CD4-positive, CD25-positive, alpha-beta regulatory T cell (primary cell): ENCODE results near the gene TRIM63. TPM values are rescaled to one million over a fixed set of nuclear protein-coding genes. Genes with fewer than 3 reads are reported as not detected.
A peak's percentile ranks its signal among the peaks of the same experiment; 100 is the strongest.

Experiments
- ATAC-seq, 2 donors: fragments of 150-1000 bp; cut with Tn5 transposase; one replicate each; pipeline ENCODE4 v1.10.0; 2021; ENCODE audit warnings: low read depth in 2 of 2, moderate number of reproducible peaks in 2 of 2, moderate library complexity in 1 of 2
- DNase-seq, 3 donors: peaks; one replicate each; pipeline versions ENCODE4 v3.0.0 to v3.0.0-alpha.2; 2012 to 2022; ENCODE audit warnings: mixed read lengths in 1 of 3
- H3K27ac ChIP-seq: one replicate; pipeline ENCODE4 v1.7.0; 2013; ENCODE audit warnings: mild to moderate bottlenecking, low read length; ENCODE audit not compliant: insufficient read depth, poor library complexity, severe bottlenecking
- H3K27me3 ChIP-seq: one replicate; pipeline ENCODE4 v1.7.0; 2013; ENCODE audit warnings: low read length; ENCODE audit not compliant: control insufficient read depth, insufficient read depth
- H3K36me3 ChIP-seq: one replicate; pipeline ENCODE4 v1.7.0; 2013; ENCODE audit warnings: mild to moderate bottlenecking, low read length, moderate library complexity; ENCODE audit not compliant: control insufficient read depth, insufficient read depth
- H3K4me1 ChIP-seq: 2 replicates; pipeline ENCODE4 v1.7.0; 2013; ENCODE audit warnings: mild to moderate bottlenecking, low read length; ENCODE audit not compliant: insufficient read depth, control insufficient read depth, poor library complexity, severe bottlenecking
- H3K4me3 ChIP-seq: one replicate; pipeline ENCODE4 v1.7.0; 2013; ENCODE audit warnings: low read depth, mild to moderate bottlenecking, low read length, moderate library complexity
- H3K9me3 ChIP-seq, 2 experiments: 1 replicate in 1 of 2; 2 replicates in 1 of 2; pipeline ENCODE4 v1.7.0; 2013; ENCODE audit warnings: low read length in 2 of 2, mild to moderate bottlenecking in 1 of 2, moderate library complexity in 1 of 2; ENCODE audit not compliant: control insufficient read depth in 2 of 2
- H3K27ac Mint-ChIP-seq, 3 donors: one replicate each; pipeline ENCODE4 v1.8.0; 2020 to 2022; ENCODE audit warnings: mild to moderate bottlenecking in 3 of 3, mixed read lengths in 3 of 3, moderate library complexity in 2 of 3
- H3K27me3 Mint-ChIP-seq: one replicate; pipeline ENCODE4 v1.8.0; 2022; ENCODE audit warnings: mild to moderate bottlenecking, mixed read lengths
- H3K36me3 Mint-ChIP-seq: one replicate; pipeline ENCODE4 v1.8.0; 2020; ENCODE audit warnings: mixed read lengths
- H3K4me1 Mint-ChIP-seq, 4 donors: one replicate each; pipeline ENCODE4 v1.8.0; 2020 to 2022; ENCODE audit warnings: mixed read lengths in 4 of 4, mild to moderate bottlenecking in 1 of 4
- H3K4me3 Mint-ChIP-seq, 4 donors: one replicate each; pipeline ENCODE4 v1.8.0; 2020 to 2022; ENCODE audit warnings: mild to moderate bottlenecking in 4 of 4, mixed read lengths in 4 of 4, moderate library complexity in 3 of 4
- H3K9me3 Mint-ChIP-seq, 7 donors: one replicate each; pipeline ENCODE4 v1.8.0; 2020 to 2022; ENCODE audit warnings: mixed read lengths in 7 of 7, mild to moderate bottlenecking in 3 of 7, moderate library complexity in 2 of 7
- polyA plus RNA-seq, 4 donors: library from polyadenylated mRNA; unstranded; fragments of 300-500 nt; fragmentation: Illumina TruSeq; gene quantifications; one replicate each; pipeline ENCODE4 v1.2.3, GENCODE V29; 2021
- total RNA-seq: library from RNA; stranded (reverse); gene quantifications from one replicate; pipeline ENCODE4 v1.2.3, GENCODE V29; 2022

TRIM63 gene
- total and polyA plus RNA-seq, 5 donors from 2014 or later = not detected

- no peak overlapping the region for H3K4me3 Mint-ChIP-seq
- Histone ChIP-seq H3K4me1 (no peaks in the 10 kb centered on the region), H3K4me3 (no peak overlapping the region), H3K27ac (no peak overlapping the region), H3K9me3 (no peaks in the 10 kb centered on the region), H3K27me3 (peaks cover 9% of the 10 kb centered on the region), H3K36me3 (no peaks in the 10 kb centered on the region)
- H3K9me3 Mint-ChIP-seq = peaks cover 0 to 2% (median 0%) of the 10 kb centered on the region in 7 donors
- H3K36me3 Mint-ChIP-seq = no peaks in the 10 kb centered on the region
- H3K27me3 Mint-ChIP-seq = peaks cover 18% of the 10 kb centered on the region
- H3K4me1 Mint-ChIP-seq = peaks cover 0 to 5% (median 0%) of the 10 kb centered on the region in 4 donors
- ATAC-seq (no peak), DNase-seq (peak in 1 of 3 donors; percentile 10)
- no peak overlapping the region for H3K27ac Mint-ChIP-seq
Observed at GRCh38 chr1:26075421-26076144, 8.2 kb upstream of the TRIM63 start.

DNA sequence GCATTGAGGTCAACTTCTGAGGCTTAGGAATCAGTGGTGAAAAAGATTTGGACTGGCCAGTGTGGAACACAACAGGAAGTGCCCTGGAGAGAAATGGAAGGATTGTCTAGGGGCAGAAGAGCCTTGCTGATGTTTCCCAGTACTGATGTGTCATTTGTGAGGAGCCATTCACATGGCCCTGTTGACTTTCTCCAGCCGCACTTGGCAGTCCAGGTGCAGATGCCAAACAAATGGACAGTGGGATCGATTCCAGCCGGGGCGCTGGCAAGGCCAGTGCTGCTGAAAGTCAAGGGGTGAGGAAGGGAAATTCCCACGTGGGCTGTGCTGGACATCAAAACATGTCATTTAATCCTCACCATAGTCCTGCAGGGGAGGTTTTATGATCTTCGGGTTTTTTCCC, 4.9 kb upstream of the TRIM63 start:
- no peaks in the 10 kb centered on the region for H3K36me3 Mint-ChIP-seq
- DNase-seq (no peak), ATAC-seq (no peak)
- peaks cover 10% of the 10 kb centered on the region for H3K27me3 ChIP-seq
- H3K9me3 Mint-ChIP-seq = peaks cover 0 to 2% (median 0%) of the 10 kb centered on the region in 7 donors
- no peak overlapping the region for H3K4me3 ChIP-seq
- H3K27ac Mint-ChIP-seq = peak overlapping the region in 1 of 3 donors; percentile 23
- peaks cover 23% of the 10 kb centered on the region for H3K27me3 Mint-ChIP-seq
- no peaks in the 10 kb centered on the region for H3K9me3 ChIP-seq
- H3K36me3 ChIP-seq = no peaks in the 10 kb centered on the region
- no peaks in the 10 kb centered on the region for H3K4me1 ChIP-seq
- no peak overlapping the region for H3K4me3 Mint-ChIP-seq
- no peak overlapping the region for H3K27ac ChIP-seq
- peaks cover 0 to 5% (median 0%) of the 10 kb centered on the region in 4 donors for H3K4me1 Mint-ChIP-seq

DNA sequence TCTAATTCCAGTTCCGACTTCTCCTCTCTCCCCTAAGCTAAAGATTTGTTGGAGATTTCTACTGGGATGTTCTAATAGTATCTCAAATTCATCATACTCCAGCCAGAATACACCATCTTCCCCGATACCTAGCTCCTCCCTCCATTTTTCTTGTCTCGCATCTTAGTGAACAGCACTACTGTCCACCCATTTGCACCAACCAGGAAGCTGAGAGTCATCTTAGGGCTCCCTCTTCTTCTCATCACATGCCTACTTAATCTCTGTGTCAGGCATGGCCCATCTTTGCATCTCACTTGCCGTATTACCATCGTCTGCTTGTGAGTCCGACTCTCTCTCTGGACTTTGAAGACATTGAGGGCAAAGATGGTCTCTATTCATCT, 3.5 kb upstream of the TRIM63 start:
- Histone ChIP-seq H3K4me3 (no peak overlapping the region), H3K27ac (no peak overlapping the region), H3K27me3 (peaks cover 12% of the 10 kb centered on the region), H3K36me3 (no peaks in the 10 kb centered on the region), H3K4me1 (no peaks in the 10 kb centered on the region), H3K9me3 (no peaks in the 10 kb centered on the region)
- H3K36me3 Mint-ChIP-seq = no peaks in the 10 kb centered on the region
- peaks cover 28% of the 10 kb centered on the region for H3K27me3 Mint-ChIP-seq
- peaks cover 0 to 5% (median 0%) of the 10 kb centered on the region in 4 donors for H3K4me1 Mint-ChIP-seq
- H3K27ac Mint-ChIP-seq = no peak overlapping the region
- no peak overlapping the region for H3K4me3 Mint-ChIP-seq
- no peaks in the 10 kb centered on the region for H3K9me3 Mint-ChIP-seq
- DNase-seq = no peak
- ATAC-seq = no peak

- ATAC-seq = no peak
Observed at GRCh38 chr1:26070296-26070962, 3.0 kb upstream of the TRIM63 start.

DNA sequence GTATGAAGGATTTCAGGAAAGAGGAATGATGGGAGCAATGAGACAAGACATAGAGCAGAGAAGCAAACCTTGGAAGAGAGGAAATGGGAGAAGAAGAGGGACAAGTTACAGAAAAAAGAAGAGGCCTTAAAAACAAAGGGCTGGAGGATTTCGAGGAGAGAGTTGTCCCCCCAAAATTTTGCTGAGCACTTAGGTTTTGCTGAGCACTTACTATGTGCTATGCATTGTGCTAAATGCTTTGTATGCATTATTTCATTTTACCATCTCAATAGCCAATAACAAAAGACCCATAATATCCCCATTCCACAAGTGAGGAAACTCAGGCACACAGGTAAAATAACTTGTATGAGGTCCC, 2.5 kb upstream of the TRIM63 start:
- ATAC-seq = no peak
- no peaks in the 10 kb centered on the region for H3K4me1 Mint-ChIP-seq

More at GRCh38 chr1:26070296-26070962, 3.0 kb upstream of the TRIM63 start:
- Histone ChIP-seq H3K36me3 (no peaks in the 10 kb centered on the region), H3K27ac (no peak overlapping the region), H3K4me1 (no peaks in the 10 kb centered on the region), H3K9me3 (no peaks in the 10 kb centered on the region), H3K4me3 (no peak overlapping the region), H3K27me3 (peaks cover 12% of the 10 kb centered on the region)
- Mint-ChIP-seq H3K27me3 (peaks cover 28% of the 10 kb centered on the region), H3K9me3 (no peaks in the 10 kb centered on the region), H3K4me3 (no peak overlapping the region), H3K4me1 (peaks cover 0 to under 1% (median 0%) of the 10 kb centered on the region in 4 donors), H3K27ac (no peak overlapping the region), H3K36me3 (no peaks in the 10 kb centered on the region)
- no peak for DNase-seq

DNA sequence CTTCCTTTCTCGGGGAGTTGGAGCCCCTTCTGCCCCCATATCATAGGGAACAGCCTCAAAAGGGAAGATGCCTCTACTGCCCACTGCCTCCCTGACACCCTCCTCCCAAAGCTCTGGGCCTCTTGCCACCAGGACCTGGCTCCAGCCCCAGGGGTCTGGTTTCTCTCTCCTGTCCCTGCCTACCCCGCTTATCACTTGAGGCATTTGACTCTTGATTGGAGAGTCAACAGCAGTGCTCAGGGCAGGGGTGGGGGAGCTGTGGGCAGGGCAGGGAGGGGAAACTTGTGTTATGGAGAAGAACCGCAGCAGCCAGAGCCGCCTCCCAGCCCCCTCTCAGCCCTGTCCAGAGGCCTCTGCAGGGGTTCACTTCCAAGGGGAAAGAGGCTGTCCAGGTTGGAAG, 573 bp downstream of the TRIM63 start:
- no peaks in the 10 kb centered on the region for H3K36me3 ChIP-seq
- ATAC-seq = no peak
- no peak overlapping the region for H3K4me3 Mint-ChIP-seq
- H3K9me3 Mint-ChIP-seq = no peaks in the 10 kb centered on the region
- peaks cover 31% of the 10 kb centered on the region for H3K27me3 Mint-ChIP-seq
- DNase-seq = no peak
- H3K27ac Mint-ChIP-seq = no peak overlapping the region
- H3K27ac ChIP-seq = no peak overlapping the region
- no peaks in the 10 kb centered on the region for H3K9me3 ChIP-seq
- peaks cover 6% of the 10 kb centered on the region for H3K27me3 ChIP-seq
- no peaks in the 10 kb centered on the region for H3K4me1 Mint-ChIP-seq
- H3K4me1 ChIP-seq = no peaks in the 10 kb centered on the region
- H3K36me3 Mint-ChIP-seq = no peaks in the 10 kb centered on the region
- no peak overlapping the region for H3K4me3 ChIP-seq

More for the DNA sequence above, 2.5 kb upstream of the TRIM63 start:
- no peak overlapping the region for H3K27ac Mint-ChIP-seq
- H3K27me3 ChIP-seq = peaks cover 12% of the 10 kb centered on the region
- no peaks in the 10 kb centered on the region for H3K4me1 ChIP-seq
- H3K27ac ChIP-seq = no peak overlapping the region
- no peaks in the 10 kb centered on the region for H3K36me3 Mint-ChIP-seq
- no peak overlapping the region for H3K4me3 ChIP-seq
- H3K9me3 Mint-ChIP-seq = no peaks in the 10 kb centered on the region
- peaks cover 28% of the 10 kb centered on the region for H3K27me3 Mint-ChIP-seq
- no peaks in the 10 kb centered on the region for H3K9me3 ChIP-seq
- H3K36me3 ChIP-seq = no peaks in the 10 kb centered on the region
- DNase-seq = no peak
- H3K4me3 Mint-ChIP-seq = no peak overlapping the region

DNA sequence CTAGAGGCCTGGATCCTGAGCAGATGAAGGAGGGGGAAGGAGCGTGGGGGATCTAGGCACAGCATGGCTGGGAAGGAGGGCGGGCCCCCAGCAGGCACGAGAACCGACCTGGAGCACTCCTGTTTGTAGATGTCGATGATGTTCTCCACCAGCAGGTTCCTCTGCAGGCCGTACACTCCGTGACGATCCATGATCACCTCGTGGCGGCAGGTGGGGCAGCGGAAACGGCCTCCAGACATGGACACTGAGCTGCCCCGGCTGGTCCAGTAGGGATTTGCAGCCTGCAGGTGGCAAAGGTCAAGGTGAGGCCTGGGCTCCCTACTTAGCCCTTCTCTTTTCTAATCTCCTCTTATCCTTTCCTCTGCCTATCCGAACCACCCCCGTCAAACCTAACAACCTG, 1.3 kb downstream of the TRIM63 start:
- no peaks in the 10 kb centered on the region for H3K36me3 Mint-ChIP-seq
- H3K4me3 Mint-ChIP-seq = no peak overlapping the region
- no peak overlapping the region for H3K27ac ChIP-seq
- no peaks in the 10 kb centered on the region for H3K4me1 Mint-ChIP-seq
- DNase-seq (no peak), ATAC-seq (no peak)
- H3K27me3 Mint-ChIP-seq = peaks cover 29% of the 10 kb centered on the region
- H3K27me3 ChIP-seq = peaks cover 6% of the 10 kb centered on the region
- no peaks in the 10 kb centered on the region for H3K9me3 Mint-ChIP-seq
- H3K36me3 ChIP-seq = no peaks in the 10 kb centered on the region
- H3K27ac Mint-ChIP-seq = no peak overlapping the region
- H3K9me3 ChIP-seq = no peaks in the 10 kb centered on the region
- H3K4me1 ChIP-seq = no peaks in the 10 kb centered on the region
- H3K4me3 ChIP-seq = no peak overlapping the region

GRCh38 chr1:26064553-26064952, 2.9 kb downstream of the TRIM63 start:
- ATAC-seq = no peak
- Mint-ChIP-seq H3K4me3 (no peak overlapping the region), H3K36me3 (no peaks in the 10 kb centered on the region), H3K27ac (peak overlapping the region in 1 of 3 donors; percentile 86), H3K27me3 (peaks cover 27% of the 10 kb centered on the region), H3K4me1 (no peaks in the 10 kb centered on the region), H3K9me3 (no peaks in the 10 kb centered on the region)
- no peak for DNase-seq
- peaks cover 2% of the 10 kb centered on the region for H3K27me3 ChIP-seq
- no peak overlapping the region for H3K27ac ChIP-seq
- H3K36me3 ChIP-seq = no peaks in the 10 kb centered on the region
- no peak overlapping the region for H3K4me3 ChIP-seq
- no peaks in the 10 kb centered on the region for H3K4me1 ChIP-seq
- H3K9me3 ChIP-seq = no peaks in the 10 kb centered on the region
